ENCODE data around the gene CLIP3.
"Not testable (repeated sequence)": the region's sequence is repeated elsewhere in the genome, so short reads cannot be mapped to it uniquely, and the experiment has no call there.

CLIP3 gene

GRCh38 chr19:36046443-36047050 lies 13.9 kb upstream of the CLIP3 start:
- DNase-seq, result no peak

DNA sequence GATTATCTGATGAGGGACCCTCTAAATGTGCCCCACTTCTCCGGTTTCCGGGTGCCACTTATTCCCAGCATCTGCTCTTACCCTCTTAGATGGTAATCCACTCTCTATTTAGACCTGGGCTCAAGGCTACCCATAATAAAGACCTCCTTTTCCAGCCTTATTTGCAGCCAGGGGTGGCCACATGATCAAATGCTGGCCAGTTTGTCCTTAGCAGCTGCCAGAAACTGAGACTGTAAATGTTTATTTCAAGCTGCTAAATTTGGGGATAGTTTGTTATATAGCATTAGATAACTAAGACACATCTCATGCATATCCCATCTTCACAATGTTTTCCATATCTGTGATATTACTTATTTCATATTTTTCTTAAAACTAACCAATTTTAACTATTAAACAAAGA lies 11.3 kb upstream of the CLIP3 start:
- no peak for DNase-seq

DNA sequence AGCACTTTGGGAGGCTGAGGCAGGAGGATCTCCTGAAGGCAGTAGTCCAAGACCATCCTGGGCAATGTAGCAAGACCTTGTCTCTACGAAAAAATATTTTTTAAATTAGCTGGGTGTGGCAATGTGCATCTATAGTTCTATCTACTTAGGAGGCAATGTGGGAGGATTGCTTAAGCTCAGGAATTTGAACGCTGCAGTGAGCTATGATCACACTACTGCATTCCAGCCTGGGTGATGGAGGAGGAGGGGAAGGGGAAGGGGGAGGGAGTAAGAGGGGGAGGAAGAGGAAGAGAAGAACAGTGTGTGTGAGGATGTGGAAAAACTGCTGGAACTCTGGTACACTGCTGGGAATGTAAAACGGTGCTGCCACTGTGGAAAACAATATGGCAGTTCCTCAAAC lies 9.2 kb upstream of the CLIP3 start:
- DNase-seq, result peak; percentile 92

DNA sequence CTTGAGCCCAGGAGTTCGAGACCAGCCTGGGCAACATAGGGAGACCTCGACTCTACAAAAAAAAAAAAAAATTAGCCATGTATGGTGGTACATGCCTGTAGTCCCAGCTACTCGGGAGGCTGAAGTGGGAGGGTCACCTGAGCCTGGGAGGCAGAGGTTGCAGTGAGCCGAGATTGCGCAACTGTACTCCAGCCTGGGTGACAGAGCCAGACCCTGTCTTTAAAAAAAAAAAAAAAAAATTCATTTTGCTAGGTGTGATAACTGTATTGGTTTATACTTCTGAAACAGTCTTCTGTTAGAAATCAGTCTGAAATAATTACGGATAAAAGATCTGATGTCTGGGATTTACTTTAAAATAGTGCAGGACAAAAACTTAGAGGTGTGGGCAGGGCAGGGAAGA lies 8.4 kb upstream of the CLIP3 start:
- not testable (repeated sequence) for DNase-seq

DNA sequence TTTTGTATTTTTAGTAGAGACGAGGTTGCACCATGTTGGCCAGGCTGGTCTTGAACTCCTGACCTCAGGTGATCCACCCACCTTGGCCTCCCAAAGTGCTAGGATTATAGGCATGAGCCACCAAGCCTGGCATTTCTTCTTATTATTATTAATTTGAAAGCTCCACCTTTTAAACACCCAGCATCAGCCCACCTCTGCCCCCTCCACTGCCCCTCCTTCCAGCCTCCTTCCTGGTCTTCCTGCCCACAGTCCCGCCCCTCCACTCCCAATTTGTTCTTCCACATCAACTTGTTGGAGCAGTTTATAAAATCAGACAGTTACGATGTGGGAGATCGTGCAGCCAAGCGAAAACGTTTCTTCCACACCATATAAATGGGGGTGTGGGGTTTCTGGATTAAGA lies 7.8 kb upstream of the CLIP3 start:
- no peak for DNase-seq

- no peak for DNase-seq
Measured at GRCh38 chr19:36031308-36031707, 1.4 kb downstream of the CLIP3 start.

DNA sequence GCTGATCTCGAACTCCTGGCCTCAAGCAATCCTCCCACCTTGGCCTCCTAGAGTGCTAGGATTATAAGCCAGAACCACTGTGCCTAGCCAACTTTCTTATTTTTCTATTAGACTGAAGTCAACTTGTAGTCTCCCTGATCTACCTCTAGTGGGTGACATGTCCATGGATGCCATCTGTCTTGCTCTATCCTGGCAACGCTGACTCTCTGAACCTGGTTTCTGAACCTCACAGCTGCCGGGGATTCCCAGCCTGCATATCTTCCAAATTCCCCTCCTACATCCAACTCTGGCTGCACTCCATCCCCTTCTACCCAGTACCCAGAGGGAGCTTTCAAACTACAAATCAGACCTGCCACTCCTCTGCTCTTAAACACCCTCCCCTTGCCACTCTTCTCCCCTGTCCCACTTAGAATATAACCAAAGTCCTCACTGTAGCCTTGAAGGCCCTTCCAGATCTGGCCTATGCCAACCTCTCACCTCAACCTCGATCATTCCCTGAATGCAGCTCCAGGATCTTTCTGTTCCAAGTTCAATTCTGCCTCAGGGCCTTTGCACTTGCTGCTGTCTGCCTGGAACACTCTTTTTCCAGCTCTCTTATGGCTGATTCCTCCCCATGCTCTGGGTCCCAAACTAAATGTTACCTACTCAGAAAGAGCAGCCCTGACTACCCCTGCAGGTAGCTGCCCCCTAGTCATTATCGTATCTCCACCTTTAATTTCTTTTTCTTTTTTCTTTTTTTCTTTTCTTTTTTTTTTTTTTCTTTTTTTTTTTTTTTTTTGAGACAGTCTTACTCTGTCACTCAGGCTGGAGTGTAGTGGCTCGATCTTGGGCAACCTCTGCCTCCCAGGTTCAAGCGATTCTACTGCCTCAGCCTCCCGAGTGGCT lies 2.2 kb downstream of the CLIP3 start:
- DNase-seq, result peak; percentile 24

DNA sequence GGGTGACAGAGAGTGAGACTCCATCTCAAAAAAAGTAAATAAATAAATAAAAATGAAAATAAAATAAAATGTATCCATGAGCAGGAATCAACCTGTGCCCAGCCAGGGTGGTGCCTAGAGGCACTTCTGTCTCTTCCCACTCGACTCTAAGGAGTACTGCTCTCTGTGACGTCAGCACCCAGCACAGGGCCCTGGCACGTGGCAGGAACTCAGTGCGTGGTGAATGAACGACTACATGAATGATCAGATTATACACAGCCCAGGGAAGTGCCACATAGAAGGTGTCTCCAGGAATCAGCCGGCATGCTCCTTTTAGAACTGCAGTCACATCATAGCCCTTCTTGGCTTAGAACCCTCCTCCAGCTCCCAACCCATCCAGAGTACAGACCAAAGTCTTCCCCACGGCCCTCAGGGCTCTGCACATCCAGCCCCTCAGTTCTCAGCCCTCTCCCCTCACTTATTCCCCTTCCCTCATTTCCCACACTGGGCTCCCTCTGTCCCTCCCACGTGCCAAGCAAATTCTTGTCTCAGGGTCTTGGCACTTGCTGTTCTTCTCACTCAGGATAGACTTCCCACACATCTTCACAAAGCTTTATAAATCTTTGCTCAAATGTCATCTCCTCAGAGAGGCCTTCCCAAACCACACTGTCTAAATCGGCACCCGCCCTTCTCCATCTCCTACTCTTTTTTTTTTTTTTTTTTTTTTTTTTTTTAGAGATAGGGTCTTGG lies 4.2 kb downstream of the CLIP3 start:
- DNase-seq, result no peak

DNA sequence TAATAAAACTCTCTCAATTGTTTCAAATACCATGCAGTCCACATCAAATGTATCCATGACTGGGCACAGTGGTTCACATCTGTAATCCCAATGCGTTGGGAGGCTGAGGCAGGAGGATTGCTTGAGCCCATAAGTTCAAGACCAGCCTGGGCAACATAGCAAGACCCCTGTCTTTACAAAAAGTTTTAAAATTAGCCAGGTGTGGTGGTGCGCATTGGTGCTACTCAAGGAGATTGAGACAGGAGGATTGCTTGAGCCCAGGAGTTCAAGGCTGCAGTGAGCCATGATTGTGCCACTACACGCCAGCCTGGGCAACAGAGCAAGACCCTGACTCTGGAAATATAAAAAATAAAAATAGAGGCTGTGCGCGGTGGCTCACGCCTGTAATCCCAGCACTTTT lies 5.0 kb downstream of the CLIP3 start:
- no peak for DNase-seq

- DNase-seq, result no peak
Measured at GRCh38 chr19:36026091-36026876, 6.4 kb downstream of the CLIP3 start.

GRCh38 chr19:36025541-36025940 lies 7.1 kb downstream of the CLIP3 start:
- no peak for DNase-seq

DNA sequence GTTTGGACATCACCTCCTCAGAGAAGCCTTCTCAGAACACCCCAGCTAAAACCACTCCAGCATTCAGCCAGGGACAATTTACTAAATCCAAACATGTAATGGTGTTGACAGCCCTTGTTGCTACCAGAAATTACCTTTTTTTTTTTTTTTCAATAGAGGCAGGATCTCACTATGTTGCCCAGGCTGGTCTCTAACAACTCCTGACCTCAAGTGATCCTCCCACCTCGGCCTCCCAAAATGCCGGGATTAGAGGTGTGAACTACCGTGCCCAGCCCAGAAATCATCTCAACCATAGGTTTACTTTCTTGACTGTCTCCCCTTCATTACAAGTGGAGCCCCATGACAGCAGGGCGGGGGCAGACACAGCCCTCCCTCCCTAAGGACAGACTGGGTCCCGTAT lies 9.2 kb downstream of the CLIP3 start:
- no peak for DNase-seq

DNA sequence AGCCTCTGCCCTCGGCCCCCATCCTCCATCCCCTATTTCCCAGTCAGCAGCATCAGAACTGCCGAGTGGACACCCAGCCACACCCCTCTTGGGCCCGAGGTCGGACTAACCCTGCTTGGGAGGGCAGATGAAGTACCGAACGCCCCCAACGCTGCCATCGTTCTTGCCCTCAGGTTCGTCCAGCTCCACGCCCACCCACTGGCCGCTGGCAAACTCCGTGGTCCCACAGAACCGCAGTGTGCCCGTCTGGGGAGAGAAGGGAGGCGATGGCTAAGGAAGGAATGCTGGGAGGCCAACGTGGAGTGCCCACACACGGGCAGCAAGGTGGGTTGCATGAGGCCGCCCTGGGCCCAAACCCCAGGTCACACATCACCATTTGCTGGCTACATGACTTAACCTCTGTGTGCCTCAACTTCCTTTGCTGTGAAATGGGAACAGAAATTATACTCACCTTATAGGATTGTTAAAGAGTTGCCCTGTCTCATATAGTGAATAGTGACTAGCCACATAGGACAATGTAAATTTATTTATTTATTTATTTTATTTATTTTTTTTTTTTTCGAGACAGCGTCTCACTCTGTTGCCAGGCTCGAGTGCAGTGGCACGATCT lies 13.5 kb downstream of the CLIP3 start:
- DNase-seq, result no peak

- DNase-seq, result peak; percentile 99
Measured at GRCh38 chr19:36014012-36014924, 18.4 kb downstream of the CLIP3 start, which contains the start of gene ALKBH6. Gene ALKBH6 (minus strand): TSS chr19:36014213. CDS start chr19:36013397, 816 bp downstream.

- DNase-seq, result no peak
Measured at GRCh38 chr19:36013280-36014011, 19.2 kb downstream of the CLIP3 start.

DNA sequence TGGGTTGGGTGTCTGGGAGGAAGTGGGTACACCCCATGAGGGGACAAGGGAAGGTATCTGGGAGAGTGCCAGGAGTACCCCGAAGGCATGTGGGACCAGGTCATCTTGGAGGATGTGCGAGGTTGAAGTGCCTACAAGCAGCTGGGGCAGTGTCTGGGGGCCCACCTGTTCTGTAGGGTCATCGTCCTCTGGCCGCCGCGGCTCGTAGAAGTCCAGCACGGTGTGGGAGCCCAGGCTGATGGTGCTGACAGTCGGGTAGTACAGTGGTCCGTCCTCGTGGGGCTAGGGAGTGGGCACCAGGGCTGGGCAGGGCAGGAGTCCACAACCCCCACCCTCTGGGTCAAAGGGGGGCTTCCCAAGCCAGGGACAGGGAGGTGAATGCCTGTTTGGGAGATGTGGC lies 22.3 kb downstream of the CLIP3 start:
- DNase-seq, result no peak

DNA sequence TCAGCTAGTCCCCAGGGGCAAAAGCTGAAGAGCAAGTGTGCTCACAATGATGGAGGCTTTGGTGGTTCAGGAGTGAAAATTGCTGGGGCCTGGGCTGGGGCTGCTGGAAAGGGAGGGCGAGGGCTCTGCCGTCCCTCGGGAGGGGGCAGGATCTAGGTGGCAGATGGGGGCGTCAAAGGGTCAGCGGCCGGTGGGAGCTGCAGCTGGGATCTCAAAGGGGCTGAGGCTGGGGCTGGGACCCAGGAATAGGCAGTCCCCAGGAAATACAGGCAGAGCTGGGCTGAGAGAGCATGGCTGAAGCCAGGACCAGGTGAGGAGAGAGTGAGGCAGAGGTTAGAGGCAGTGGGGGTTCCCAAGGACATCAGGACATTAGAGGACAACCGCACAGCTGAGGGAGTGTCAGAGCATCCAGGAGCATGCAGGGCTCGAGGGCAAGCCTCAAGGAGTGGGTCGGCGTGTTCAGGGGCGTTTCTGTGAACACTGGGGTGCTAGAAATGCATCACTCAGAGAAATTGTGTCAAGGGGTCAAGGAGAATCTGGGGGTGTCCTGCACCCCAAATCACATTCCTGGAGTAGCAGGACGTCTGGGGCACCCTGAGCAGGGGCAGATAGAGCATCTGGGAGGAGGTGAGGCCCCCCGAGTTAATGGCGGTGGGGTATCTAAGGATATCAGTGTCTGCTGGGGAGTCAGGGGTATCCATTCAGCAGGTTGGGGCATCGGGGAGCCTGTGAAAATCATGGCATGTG lies 22.9 kb downstream of the CLIP3 start:
- DNase-seq, result no peak

- peak; percentile 51 for DNase-seq
Measured at GRCh38 chr19:36009220-36009619, 23.5 kb downstream of the CLIP3 start.

- DNase-seq, result no peak
Measured at GRCh38 chr19:36008336-36008978, 24.2 kb downstream of the CLIP3 start, which contains the start of gene SYNE4. Gene SYNE4 (minus strand): TSS chr19:36008813. CDS start chr19:36008681, 132 bp downstream.
